ENCODE measurements around the gene COL4A6.

GRCh38 chrX:108307132-108308085 lies 130.8 kb downstream of the COL4A6 start:
- TF ChIP-seq, protein P1, sequence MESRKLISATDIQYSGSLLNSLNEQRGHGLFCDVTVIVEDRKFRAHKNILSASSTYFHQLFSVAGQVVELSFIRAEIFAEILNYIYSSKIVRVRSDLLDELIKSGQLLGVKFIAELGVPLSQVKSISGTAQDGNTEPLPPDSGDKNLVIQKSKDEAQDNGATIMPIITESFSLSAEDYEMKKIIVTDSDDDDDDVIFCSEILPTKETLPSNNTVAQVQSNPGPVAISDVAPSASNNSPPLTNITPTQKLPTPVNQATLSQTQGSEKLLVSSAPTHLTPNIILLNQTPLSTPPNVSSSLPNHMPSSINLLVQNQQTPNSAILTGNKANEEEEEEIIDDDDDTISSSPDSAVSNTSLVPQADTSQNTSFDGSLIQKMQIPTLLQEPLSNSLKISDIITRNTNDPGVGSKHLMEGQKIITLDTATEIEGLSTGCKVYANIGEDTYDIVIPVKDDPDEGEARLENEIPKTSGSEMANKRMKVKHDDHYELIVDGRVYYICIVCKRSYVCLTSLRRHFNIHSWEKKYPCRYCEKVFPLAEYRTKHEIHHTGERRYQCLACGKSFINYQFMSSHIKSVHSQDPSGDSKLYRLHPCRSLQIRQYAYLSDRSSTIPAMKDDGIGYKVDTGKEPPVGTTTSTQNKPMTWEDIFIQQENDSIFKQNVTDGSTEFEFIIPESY (IDR thresholded peaks at IDR 0.05) = no peak
- TF ChIP-seq, protein P2, sequence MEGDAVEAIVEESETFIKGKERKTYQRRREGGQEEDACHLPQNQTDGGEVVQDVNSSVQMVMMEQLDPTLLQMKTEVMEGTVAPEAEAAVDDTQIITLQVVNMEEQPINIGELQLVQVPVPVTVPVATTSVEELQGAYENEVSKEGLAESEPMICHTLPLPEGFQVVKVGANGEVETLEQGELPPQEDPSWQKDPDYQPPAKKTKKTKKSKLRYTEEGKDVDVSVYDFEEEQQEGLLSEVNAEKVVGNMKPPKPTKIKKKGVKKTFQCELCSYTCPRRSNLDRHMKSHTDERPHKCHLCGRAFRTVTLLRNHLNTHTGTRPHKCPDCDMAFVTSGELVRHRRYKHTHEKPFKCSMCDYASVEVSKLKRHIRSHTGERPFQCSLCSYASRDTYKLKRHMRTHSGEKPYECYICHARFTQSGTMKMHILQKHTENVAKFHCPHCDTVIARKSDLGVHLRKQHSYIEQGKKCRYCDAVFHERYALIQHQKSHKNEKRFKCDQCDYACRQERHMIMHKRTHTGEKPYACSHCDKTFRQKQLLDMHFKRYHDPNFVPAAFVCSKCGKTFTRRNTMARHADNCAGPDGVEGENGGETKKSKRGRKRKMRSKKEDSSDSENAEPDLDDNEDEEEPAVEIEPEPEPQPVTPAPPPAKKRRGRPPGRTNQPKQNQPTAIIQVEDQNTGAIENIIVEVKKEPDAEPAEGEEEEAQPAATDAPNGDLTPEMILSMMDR (IDR thresholded peaks at IDR 0.05 in 2 of 3, conservative IDR thresholded peaks at IDR 0.05 in 1 of 3; ENCODE audit: control insufficient read depth in 2 of 3, extremely low read depth in 1 of 3, insufficient read depth in 1 of 3, low read depth in 3 of 3, low read length in 3 of 3) = no peak
- TF ChIP-seq YY1 (IDR thresholded peaks at IDR 0.05; ENCODE audit: low read depth, low read length) = no peak
- TF ChIP-seq REST (IDR thresholded peaks at IDR 0.05; ENCODE audit: low read depth, low read length) = no peak
- no peak for TF ChIP-seq ZNF217 (IDR thresholded peaks at IDR 0.05)
- no peak for TF ChIP-seq SMC3 (IDR thresholded peaks at IDR 0.05; ENCODE audit: borderline replicate concordance, low read length)
- no peak for TF ChIP-seq POLR2A (IDR thresholded peaks at IDR 0.05; ENCODE audit: low read depth, low read length)
- TF ChIP-seq LARP7 (IDR thresholded peaks at IDR 0.05) = no peak
- no peak for TF ChIP-seq RELA (IDR thresholded peaks at IDR 0.05; ENCODE audit: borderline replicate concordance, partially characterized antibody)
- TF ChIP-seq SIN3A (IDR thresholded peaks at IDR 0.05; ENCODE audit: low read depth, low read length) = no peak
- no peak for TF ChIP-seq POLR2AphosphoS5 (IDR thresholded peaks at IDR 0.05; ENCODE audit: low read length)
- no peak for TF ChIP-seq CEBPB (IDR thresholded peaks at IDR 0.05; ENCODE audit: borderline replicate concordance in 1 of 2, low read depth in 2 of 2, low read length in 2 of 2)
- TF ChIP-seq, protein P3, sequence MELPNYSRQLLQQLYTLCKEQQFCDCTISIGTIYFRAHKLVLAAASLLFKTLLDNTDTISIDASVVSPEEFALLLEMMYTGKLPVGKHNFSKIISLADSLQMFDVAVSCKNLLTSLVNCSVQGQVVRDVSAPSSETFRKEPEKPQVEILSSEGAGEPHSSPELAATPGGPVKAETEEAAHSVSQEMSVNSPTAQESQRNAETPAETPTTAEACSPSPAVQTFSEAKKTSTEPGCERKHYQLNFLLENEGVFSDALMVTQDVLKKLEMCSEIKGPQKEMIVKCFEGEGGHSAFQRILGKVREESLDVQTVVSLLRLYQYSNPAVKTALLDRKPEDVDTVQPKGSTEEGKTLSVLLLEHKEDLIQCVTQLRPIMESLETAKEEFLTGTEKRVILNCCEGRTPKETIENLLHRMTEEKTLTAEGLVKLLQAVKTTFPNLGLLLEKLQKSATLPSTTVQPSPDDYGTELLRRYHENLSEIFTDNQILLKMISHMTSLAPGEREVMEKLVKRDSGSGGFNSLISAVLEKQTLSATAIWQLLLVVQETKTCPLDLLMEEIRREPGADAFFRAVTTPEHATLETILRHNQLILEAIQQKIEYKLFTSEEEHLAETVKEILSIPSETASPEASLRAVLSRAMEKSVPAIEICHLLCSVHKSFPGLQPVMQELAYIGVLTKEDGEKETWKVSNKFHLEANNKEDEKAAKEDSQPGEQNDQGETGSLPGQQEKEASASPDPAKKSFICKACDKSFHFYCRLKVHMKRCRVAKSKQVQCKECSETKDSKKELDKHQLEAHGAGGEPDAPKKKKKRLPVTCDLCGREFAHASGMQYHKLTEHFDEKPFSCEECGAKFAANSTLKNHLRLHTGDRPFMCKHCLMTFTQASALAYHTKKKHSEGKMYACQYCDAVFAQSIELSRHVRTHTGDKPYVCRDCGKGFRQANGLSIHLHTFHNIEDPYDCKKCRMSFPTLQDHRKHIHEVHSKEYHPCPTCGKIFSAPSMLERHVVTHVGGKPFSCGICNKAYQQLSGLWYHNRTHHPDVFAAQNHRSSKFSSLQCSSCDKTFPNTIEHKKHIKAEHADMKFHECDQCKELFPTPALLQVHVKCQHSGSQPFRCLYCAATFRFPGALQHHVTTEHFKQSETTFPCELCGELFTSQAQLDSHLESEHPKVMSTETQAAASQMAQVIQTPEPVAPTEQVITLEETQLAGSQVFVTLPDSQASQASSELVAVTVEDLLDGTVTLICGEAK (IDR thresholded peaks at IDR 0.05; ENCODE audit: borderline replicate concordance) = no peak
